Naive thymus-derived CD8-positive, alpha-beta T cell (primary cell): ENCODE measurements around the gene IQSEC3. TPM values are rescaled to one million over a fixed set of nuclear protein-coding genes. Genes with fewer than 3 reads are reported as not detected.

Experiments
- ATAC-seq, 2 donors: fragments of 150-1000 bp; cut with Tn5 transposase in 1 of 2; sonication (Bioruptor Pico), chemical (Tn5 transposase) in 1 of 2; 1 replicate in 1 of 2; 2 replicates in 1 of 2; pipeline ENCODE4 v1.10.0; 2021; ENCODE audit warnings: mild to moderate bottlenecking in 2 of 2, moderate library complexity in 2 of 2
- POLR2A ChIA-PET: fragments of 350-600 bp; sonication (Branson Sonifier 250); formaldehyde crosslinking; loops from one replicate; lab custom pipeline; 2021; ENCODE audit warnings: antibody characterized with exemption; lab: Charles Lee
- DNase-seq, 10 donors: peaks; one replicate each; pipeline versions ENCODE4 v3.0.0 to v3.0.0-alpha.2; 2020 to 2022
- H3K27ac Mint-ChIP-seq, 10 donors: one replicate each; pipeline ENCODE4 v1.8.0; 2020 to 2022; ENCODE audit warnings: mild to moderate bottlenecking in 10 of 10, mixed read lengths in 10 of 10, moderate library complexity in 4 of 10, inconsistent platforms in 1 of 10
- H3K27me3 Mint-ChIP-seq, 5 donors: one replicate each; pipeline ENCODE4 v1.8.0; 2021 to 2022; ENCODE audit warnings: mixed read lengths in 5 of 5
- H3K36me3 Mint-ChIP-seq, 3 donors: one replicate each; pipeline ENCODE4 v1.8.0; 2020 to 2022; ENCODE audit warnings: mixed read lengths in 3 of 3, mild to moderate bottlenecking in 2 of 3, inconsistent platforms in 1 of 3
- H3K4me1 Mint-ChIP-seq, 4 donors: one replicate each; pipeline ENCODE4 v1.8.0; 2021 to 2022; ENCODE audit warnings: mixed read lengths in 4 of 4
- H3K4me3 Mint-ChIP-seq, 10 donors: one replicate each; pipeline ENCODE4 v1.8.0; 2020 to 2022; ENCODE audit warnings: mild to moderate bottlenecking in 10 of 10, mixed read lengths in 10 of 10, moderate library complexity in 6 of 10, inconsistent platforms in 1 of 10
- H3K9me3 Mint-ChIP-seq, 9 donors: one replicate each; pipeline ENCODE4 v1.8.0; 2020 to 2022; ENCODE audit warnings: mixed read lengths in 9 of 9, mild to moderate bottlenecking in 3 of 9, inconsistent platforms in 1 of 9, moderate library complexity in 1 of 9
- polyA plus RNA-seq, 3 donors: library from polyadenylated mRNA; unstranded; fragments of 300-500 nt; fragmentation: Illumina TruSeq; gene quantifications; one replicate each; pipeline ENCODE4 v1.2.3, GENCODE V29; 2021
- total RNA-seq, 8 experiments: library from RNA in 2 of 8; stranded (reverse) in 2 of 8; gene quantifications; one replicate each; pipeline ENCODE4 v1.2.3 and lab custom pipeline; 2021 to 2026

The IQSEC3 gene
- total and polyA plus RNA-seq, 5 experiments from 2014 or later: 0.42 to 19.3 (median 1.1) TPM

DNA sequence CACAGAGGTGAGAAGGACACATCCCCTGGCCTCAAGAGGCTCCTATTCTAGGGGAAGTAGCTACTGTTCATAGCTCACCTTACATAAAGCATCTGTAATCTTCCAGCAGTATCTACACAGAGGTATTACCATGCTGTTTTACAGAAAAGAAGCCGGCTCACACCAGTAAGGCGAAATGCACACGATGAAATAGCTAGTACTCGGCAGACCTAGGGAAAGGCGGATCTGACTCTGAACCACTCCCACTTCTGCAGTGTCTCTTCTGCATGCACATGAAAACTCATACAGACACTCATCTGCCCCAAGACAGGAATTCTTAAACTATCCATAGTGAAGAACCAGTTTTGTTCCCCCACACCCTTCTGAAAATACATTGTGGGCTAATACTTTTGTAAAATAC is 73.6 kb downstream of the IQSEC3 start:
- Mint-ChIP-seq H3K9me3 (no peaks in the 10 kb centered on the region), H3K36me3 (no peaks in the 10 kb centered on the region), H3K27me3 (peaks cover 3 to 50% (median 15%) of the 10 kb centered on the region in 5 donors), H3K4me3 (peak overlapping the region; percentile 6 to 93 (median 86)), H3K4me1 (peaks cover 3 to 34% (median 17%) of the 10 kb centered on the region in 4 donors), H3K27ac (peak overlapping the region in 4 of 10 donors; percentile 36 to 90 (median 75))
- POLR2A ChIA-PET: no interaction called here
- ATAC-seq: no peak
- no peak for DNase-seq

DNA sequence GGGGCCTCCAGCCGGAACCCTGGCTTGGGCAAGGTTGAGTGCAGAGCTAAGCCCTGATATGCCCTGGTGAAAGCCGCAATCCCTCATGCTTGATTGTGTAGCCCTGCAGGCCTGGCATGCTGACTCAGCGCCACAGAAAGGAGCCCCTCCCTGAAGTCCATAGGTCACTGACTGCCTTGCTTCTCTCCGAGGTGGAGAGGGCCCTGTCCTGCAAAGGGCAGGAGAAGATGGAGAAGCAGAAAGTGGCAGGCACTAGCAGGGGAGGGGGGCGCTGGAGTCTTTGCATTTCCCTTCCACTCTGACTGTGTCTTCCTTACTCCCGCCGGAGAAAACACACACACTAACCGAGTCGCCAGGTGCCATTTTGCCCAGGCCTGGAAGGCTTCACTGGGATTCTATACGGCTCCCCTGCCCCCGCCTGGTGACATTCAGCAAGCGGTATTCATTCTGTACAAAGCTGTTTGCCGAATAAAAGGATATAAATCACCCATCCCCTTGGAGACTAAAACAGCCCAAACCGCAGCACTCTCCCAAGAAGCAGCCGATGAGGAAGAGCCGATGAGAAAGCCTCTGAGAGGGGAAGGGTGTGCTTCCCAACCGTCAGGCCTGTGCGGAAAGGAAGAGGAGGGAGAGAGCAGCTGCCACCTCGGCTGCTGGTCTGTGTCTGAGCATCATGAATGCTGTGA is 77.5 kb downstream of the IQSEC3 start:
- peak overlapping the region in 3 of 10 donors; percentile 17 to 24 (median 23) for H3K4me3 Mint-ChIP-seq
- H3K4me1 Mint-ChIP-seq: peaks cover 5 to 31% (median 16%) of the 10 kb centered on the region in 4 donors
- no peaks in the 10 kb centered on the region for H3K9me3 Mint-ChIP-seq
- ATAC-seq (no peak), DNase-seq (no peak)
- H3K36me3 Mint-ChIP-seq: no peaks in the 10 kb centered on the region
- peaks cover 2 to 40% (median 10%) of the 10 kb centered on the region in 5 donors for H3K27me3 Mint-ChIP-seq
- POLR2A ChIA-PET: no interaction called here
- H3K27ac Mint-ChIP-seq: peak overlapping the region in 4 of 10 donors; percentile 25 to 86 (median 64)

DNA sequence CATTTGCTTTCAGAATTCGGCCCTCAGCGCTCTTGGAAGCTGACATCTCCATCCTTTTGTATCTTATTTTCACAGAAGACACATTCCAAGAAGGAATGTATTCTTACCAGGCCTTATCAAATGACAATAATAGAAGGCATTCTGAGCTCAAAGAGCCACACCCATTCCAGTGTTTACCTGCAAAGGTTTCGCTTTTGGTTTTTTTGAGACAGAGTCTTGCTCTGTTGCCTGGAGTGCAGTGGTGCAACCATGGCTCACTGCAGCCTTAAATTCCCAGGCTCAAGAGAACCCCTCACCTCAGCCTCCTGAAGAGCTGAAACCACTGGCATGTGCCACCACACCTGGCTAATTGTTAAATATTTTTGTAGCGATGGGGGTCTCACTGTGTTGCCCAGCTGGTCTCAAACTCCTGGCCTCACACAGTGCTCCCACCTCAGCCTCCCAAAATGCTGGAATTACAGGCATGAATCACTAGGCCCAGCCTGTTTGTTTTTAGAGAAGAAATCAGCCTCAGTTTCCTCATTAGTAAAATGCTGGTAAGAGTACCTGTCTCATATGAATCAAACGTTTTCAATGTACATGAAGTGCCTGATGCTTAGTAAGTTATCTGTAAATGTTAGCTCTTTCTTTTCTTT is 78.2 kb downstream of the IQSEC3 start:
- Mint-ChIP-seq H3K4me3 (peak overlapping the region in 1 of 10 donors; percentile 17), H3K27ac (peak overlapping the region in 4 of 10 donors; percentile 13 to 86 (median 40)), H3K36me3 (no peaks in the 10 kb centered on the region), H3K27me3 (peaks cover 0 to 34% (median 10%) of the 10 kb centered on the region in 5 donors), H3K9me3 (no peaks in the 10 kb centered on the region), H3K4me1 (peaks cover 3 to 24% (median 11%) of the 10 kb centered on the region in 4 donors)
- DNase-seq (no peak), ATAC-seq (no peak)
- POLR2A ChIA-PET: no interaction called here

- DNase-seq (no peak), ATAC-seq (no peak)
- Mint-ChIP-seq H3K36me3 (no peaks in the 10 kb centered on the region), H3K4me1 (peaks cover 3 to 17% (median 9%) of the 10 kb centered on the region in 4 donors), H3K4me3 (no peak overlapping the region), H3K9me3 (no peaks in the 10 kb centered on the region), H3K27ac (peak overlapping the region in 3 of 10 donors; percentile 13 to 46 (median 34)), H3K27me3 (peaks cover 0 to 27% (median 5%) of the 10 kb centered on the region in 5 donors)
- POLR2A ChIA-PET: no interaction called here
These were observed 78.9 kb downstream of the IQSEC3 start for GRCh38 chr12:145369-145960.

GRCh38 chr12:147242-147641 is 80.7 kb downstream of the IQSEC3 start:
- H3K4me3 Mint-ChIP-seq: no peak overlapping the region
- POLR2A ChIA-PET: no interaction called here
- no peak overlapping the region for H3K27ac Mint-ChIP-seq
- H3K9me3 Mint-ChIP-seq: no peaks in the 10 kb centered on the region
- DNase-seq (no peak), ATAC-seq (no peak)
- H3K27me3 Mint-ChIP-seq: peaks cover 0 to 9% (median 1%) of the 10 kb centered on the region in 5 donors
- H3K36me3 Mint-ChIP-seq: no peaks in the 10 kb centered on the region
- H3K4me1 Mint-ChIP-seq: peaks cover 4 to 10% (median 8%) of the 10 kb centered on the region in 4 donors

GRCh38 chr12:148676-149416 is 82.3 kb downstream of the IQSEC3 start:
- no peak overlapping the region for H3K27ac Mint-ChIP-seq
- H3K36me3 Mint-ChIP-seq: no peaks in the 10 kb centered on the region
- no peaks in the 10 kb centered on the region for H3K9me3 Mint-ChIP-seq
- no peak for DNase-seq
- ATAC-seq: no peak
- H3K27me3 Mint-ChIP-seq: peaks cover 0 to 13% (median 0%) of the 10 kb centered on the region in 5 donors
- POLR2A ChIA-PET: no interaction called here
- peaks cover 14 to 20% (median 17%) of the 10 kb centered on the region in 4 donors for H3K4me1 Mint-ChIP-seq
- H3K4me3 Mint-ChIP-seq: no peak overlapping the region

DNA sequence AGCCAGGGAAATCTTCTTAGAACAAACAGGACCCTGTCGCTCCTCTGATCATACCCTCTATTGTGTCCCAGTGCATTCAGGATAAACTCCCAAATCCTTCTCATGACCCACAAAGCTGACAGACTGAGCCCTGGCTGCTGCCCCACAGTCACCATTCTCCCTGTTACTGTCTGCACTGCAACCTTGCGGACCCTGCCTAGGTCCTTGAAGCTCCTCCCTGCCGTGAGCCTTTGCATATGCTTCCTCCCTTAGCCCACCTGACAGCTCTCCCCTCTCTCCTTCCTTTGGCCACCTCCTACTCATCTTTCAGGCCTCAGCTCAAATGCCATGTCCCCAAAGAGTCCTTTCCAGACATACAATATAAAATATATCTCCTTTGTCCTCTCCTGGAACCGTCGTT is 85.0 kb downstream of the IQSEC3 start:
- Mint-ChIP-seq H3K36me3 (no peaks in the 10 kb centered on the region), H3K27ac (peak overlapping the region in 2 of 10 donors; percentile 23 to 45), H3K27me3 (peaks cover 0 to 18% (median 0%) of the 10 kb centered on the region in 5 donors), H3K4me1 (peaks cover 8 to 12% (median 11%) of the 10 kb centered on the region in 4 donors), H3K9me3 (no peaks in the 10 kb centered on the region), H3K4me3 (no peak overlapping the region)
- no peak for ATAC-seq
- DNase-seq: no peak
- POLR2A ChIA-PET: no interaction called here

GRCh38 chr12:152440-152839 is 85.9 kb downstream of the IQSEC3 start:
- Mint-ChIP-seq H3K4me3 (no peak overlapping the region), H3K27ac (peak overlapping the region in 1 of 10 donors; percentile 56), H3K27me3 (peaks cover 0 to 18% (median 0%) of the 10 kb centered on the region in 5 donors), H3K36me3 (no peaks in the 10 kb centered on the region), H3K4me1 (peaks cover 8 to 12% (median 11%) of the 10 kb centered on the region in 4 donors), H3K9me3 (no peaks in the 10 kb centered on the region)
- POLR2A ChIA-PET: no interaction called here
- DNase-seq (no peak), ATAC-seq (no peak)

DNA sequence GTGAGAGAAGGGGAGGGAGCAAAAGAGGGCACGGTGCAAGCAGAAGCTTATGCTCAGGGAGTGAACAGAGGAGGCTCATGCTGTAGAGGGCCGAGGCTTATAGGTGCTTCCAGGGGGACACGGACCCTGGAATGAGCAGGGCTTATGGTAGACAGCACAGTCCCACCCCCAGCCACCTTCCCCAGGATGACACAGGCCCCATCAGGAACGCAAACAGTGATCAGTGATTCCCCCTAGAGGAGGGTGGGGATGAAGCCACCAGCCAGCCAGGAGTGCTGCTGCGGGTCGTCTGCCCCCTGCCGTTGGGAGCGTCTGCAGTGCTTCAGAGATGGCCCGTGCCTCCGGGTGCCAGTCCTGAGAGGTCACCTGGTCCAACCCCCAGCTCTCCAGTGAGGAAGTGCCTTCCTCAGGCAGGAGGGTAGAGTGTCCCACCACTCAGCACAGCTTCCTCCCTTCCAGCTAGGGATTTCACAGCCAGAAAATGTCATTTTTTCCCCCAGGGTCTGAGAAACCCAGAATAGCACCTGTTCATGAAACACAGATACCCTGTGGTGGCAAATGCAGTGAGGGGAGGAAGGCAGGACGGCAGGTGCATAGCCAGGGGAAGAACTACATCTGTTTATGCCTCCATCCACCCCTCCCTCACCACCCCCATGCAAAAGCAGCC is 86.6 kb downstream of the IQSEC3 start:
- Mint-ChIP-seq H3K4me3 (no peak overlapping the region), H3K36me3 (no peaks in the 10 kb centered on the region), H3K4me1 (peaks cover 8 to 12% (median 11%) of the 10 kb centered on the region in 4 donors), H3K27ac (peak overlapping the region in 2 of 10 donors; percentile 32 to 43), H3K9me3 (no peaks in the 10 kb centered on the region), H3K27me3 (peaks cover 0 to 18% (median 0%) of the 10 kb centered on the region in 5 donors)
- ATAC-seq (peak; percentile 89 to 92), DNase-seq (peak; percentile 15 to 68 (median 36))
- POLR2A ChIA-PET: no interaction called here

DNA sequence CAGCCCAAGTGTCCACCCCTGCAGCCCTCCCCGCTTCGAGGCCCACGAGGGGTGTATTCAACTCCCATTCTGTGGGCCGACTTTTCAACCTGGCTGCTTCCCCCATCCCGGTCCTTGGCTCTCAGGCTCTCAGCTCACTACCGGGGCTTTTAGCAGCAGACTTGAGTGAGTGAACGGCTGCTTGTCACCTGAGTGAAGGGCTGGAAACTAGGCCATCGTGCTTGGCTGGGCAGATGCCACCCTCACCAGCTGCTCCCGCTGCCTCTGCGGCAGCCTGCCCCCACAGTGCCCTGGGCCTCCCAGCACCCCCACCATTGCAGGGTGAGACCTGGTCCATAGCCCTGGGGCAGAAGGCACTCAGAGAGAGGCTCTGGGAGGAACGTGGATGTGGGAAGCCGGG is 87.5 kb downstream of the IQSEC3 start:
- Mint-ChIP-seq H3K9me3 (no peaks in the 10 kb centered on the region), H3K4me1 (peaks cover 8 to 12% (median 11%) of the 10 kb centered on the region in 4 donors), H3K36me3 (no peaks in the 10 kb centered on the region), H3K27me3 (peaks cover 0 to 18% (median 0%) of the 10 kb centered on the region in 5 donors), H3K4me3 (no peak overlapping the region), H3K27ac (no peak overlapping the region)
- POLR2A ChIA-PET: no interaction called here
- ATAC-seq (no peak), DNase-seq (no peak)

- POLR2A ChIA-PET: no interaction called here
- H3K36me3 Mint-ChIP-seq: no peaks in the 10 kb centered on the region
- no peaks in the 10 kb centered on the region for H3K9me3 Mint-ChIP-seq
- H3K27me3 Mint-ChIP-seq: peaks cover 0 to 18% (median 0%) of the 10 kb centered on the region in 5 donors
- peaks cover 8 to 12% (median 11%) of the 10 kb centered on the region in 4 donors for H3K4me1 Mint-ChIP-seq
- no peak overlapping the region for H3K27ac Mint-ChIP-seq
- H3K4me3 Mint-ChIP-seq: no peak overlapping the region
- DNase-seq (no peak), ATAC-seq (no peak)
These were observed 88.4 kb downstream of the IQSEC3 start for GRCh38 chr12:155006-155405.

DNA sequence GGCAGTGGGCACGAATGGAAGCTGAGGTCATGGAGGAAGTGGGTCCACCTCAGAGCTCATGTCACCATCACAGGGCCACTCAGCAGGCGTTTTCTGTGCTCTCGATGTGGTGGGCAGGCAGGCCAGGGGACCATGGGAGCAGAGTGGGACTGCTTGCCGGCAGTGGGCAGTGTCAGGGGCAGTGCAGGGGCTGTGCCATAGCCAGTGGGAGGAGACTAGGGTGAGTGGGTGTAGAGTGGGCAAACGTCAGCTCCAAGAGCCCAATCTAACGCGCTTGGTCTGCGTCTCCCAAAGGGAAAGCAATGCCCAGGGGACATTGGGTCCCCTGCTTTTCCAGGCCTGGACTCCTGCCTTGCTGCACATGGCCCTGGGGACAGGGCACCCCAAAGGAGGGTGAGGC is 89.1 kb downstream of the IQSEC3 start:
- Mint-ChIP-seq H3K4me3 (no peak overlapping the region), H3K27me3 (peaks cover 0 to 17% (median 0%) of the 10 kb centered on the region in 5 donors), H3K36me3 (no peaks in the 10 kb centered on the region), H3K4me1 (peaks cover 8 to 12% (median 11%) of the 10 kb centered on the region in 4 donors), H3K27ac (no peak overlapping the region), H3K9me3 (no peaks in the 10 kb centered on the region)
- DNase-seq (no peak), ATAC-seq (no peak)
- POLR2A ChIA-PET: no interaction called here
